ENCODE data around the gene CMBL.
"Not testable (repeated sequence)": the region's sequence is repeated elsewhere in the genome, so short reads cannot be mapped to it uniquely, and the experiment has no call there.

Gene CMBL

DNA sequence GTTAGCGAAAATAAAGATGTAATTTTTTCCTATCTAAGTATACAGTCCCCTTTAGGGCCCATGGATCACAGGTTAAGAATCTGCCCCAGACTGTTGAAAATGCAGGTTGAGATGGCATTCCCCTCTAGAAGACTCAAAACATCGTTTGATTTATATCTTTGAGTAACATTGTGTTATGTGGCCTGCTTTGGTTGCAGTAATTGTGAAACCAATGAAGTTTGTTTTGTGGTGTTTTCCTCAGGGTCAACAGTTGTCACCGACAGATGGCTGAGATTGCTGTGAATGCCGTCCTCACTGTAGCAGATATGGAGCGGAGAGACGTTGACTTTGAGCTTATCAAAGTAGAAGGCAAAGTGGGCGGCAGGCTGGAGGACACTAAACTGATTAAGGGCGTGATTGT lies 49.8 kb downstream of the CMBL start:
- DNase-seq (ENCODE audit: low read depth in 2 of 2): no peak

- no peak for DNase-seq (ENCODE audit: low read depth in 2 of 2)
These were observed 53.0 kb downstream of the CMBL start for GRCh38 chr5:10254686-10255085.

DNA sequence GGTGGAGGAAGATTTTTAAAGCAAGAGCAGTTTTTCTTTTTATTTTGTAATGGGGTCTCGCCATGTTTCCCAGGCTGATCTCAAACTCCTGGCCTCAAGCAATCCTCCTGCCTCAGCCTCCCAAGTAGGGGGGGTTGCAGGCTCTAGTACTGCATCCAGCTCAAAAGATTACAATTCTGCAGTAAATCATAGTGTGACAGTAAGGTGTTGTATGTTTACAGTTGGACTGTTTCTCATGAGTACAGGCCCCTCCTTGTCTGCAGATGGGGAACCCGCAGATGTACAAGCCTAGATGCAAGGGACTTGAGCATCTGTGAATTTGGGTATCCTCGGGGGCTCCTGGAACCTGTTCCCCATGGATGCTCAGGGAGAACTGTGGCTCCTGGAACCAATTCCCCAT lies 54.3 kb downstream of the CMBL start:
- no peak for DNase-seq (ENCODE audit: low read depth in 2 of 2)

DNA sequence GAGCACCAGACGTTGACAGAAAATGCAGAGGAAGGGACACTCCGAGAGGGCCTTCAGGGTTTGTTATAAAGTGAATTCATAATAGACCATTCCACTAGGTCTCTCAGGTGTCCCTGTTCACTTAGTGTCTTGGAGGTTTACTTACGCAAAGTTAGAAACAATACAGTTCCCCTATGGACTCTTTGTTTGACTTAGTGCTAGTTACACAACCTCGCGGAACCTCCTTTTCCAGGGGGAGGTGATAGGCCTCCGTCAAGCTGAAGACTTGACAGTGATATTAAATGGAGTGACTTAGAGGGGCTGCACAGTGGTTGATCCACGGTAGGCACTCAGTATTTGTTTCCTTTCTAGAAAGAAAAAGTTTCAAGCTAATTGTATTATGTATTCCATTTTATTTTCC lies 56.3 kb downstream of the CMBL start:
- no peak for DNase-seq (ENCODE audit: low read depth in 2 of 2)

GRCh38 chr5:10250806-10251276 lies 56.9 kb downstream of the CMBL start:
- no peak for DNase-seq (ENCODE audit: low read depth in 2 of 2)

DNA sequence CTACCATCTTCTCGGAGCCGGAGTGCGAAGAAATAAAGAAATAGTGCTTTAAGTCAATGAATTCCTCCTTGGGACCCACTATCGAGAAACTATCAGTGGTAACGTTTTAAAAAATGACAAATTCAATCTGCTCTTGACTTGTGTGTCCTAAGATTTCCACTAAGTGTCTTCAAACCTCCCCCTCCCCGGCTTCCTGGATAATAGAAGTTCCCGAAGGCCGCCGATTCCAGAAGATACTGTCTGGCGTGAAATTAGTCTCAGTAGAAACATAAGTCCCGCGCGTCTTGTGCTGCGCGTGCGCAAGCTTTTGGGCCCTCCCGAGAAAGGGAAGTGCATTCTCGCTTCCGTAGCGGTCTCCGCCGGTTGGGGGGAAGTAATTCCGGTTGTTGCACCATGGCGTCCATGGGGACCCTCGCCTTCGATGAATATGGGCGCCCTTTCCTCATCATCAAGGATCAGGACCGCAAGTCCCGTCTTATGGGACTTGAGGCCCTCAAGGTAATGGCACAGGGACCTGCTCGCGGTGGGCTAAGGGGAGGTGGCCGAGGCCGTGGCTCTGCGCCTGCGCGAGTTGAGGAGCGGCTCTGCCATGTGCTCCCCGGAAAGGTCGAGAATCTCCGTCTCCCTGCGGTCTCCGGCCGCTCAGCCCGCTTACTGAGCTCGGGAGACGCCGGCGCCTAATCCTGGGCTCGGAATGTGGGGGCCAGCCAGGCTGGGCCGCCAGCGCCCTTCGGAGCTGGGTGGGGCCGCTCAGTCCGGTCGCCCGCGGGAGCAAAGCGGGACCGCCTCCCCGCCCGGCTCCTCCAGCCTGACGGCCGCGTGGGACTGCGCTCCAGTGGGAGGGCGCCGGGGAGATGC lies 57.5 kb downstream of the CMBL start, which contains the start of gene CCT5:
CCT5 (plus strand) TSS at position 333 of the 858 bp plus-strand sequence; CDS start at position 394, 61 bp downstream.
- peak; percentile 86 to 87 for DNase-seq (ENCODE audit: low read depth in 2 of 2)

DNA sequence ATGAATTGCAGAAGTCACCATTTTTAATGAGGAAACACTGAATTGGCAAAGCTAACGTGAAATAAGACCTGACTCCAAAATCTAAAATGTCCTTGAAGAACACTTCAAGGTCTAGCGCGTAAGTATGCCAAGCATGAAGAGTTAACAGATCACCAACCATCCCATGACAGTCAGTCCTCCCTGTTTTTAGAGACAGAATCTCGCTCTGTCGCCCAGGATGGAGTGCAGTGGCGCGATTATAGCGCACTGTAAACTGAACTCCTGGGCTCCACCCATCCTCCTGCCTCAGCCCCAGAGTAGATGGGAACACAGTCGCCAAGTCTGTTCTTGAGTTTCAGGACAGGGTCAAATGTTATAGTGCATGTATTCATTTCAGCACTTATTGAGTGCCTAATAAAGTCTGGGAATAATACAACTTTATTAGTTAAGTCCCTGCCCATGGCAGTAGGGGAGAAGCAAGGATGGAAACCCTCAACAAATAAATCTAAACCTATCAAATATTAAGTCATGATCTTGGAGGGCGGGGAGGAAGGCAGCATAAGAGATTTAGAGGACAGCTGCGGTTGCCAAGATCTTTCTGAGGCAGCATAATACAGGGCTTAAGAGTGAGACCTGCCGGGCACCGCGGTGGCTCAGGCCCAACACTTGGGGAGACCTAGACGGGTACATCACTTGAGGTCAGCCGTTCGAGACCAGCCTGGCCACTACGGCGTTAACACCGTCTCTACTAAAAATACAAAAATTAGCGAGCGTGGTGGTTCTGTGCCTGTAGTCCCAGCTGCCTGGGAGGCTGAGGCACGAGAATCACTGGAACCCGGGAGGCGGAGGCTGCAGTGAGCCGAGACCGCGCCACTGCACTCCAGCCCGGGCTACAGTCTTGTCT lies 59.1 kb downstream of the CMBL start:
- no peak for DNase-seq (ENCODE audit: low read depth in 2 of 2)

DNA sequence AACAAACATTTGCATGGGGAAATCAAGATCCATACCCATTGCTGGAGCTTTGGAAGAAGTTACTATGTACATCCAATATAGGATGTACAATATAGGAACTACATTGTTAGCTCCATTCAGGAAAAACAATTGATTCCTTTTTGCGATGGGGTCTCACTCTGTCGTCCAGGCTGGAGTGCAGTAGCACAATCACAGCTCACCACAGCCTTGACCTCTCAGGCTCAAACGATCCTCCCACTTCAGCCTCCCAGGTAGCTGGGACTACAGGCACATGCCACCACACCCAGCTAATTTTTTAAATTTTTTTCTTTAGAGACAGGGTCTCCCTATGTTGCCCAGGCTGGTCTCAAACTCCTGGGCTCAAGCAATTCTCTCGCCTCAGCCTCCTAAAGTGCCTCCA lies 60.5 kb downstream of the CMBL start:
- not testable (repeated sequence) for DNase-seq (ENCODE audit: low read depth in 2 of 2)

- DNase-seq (ENCODE audit: low read depth in 2 of 2): no peak
These were observed 60.9 kb downstream of the CMBL start for GRCh38 chr5:10246761-10247160.

DNA sequence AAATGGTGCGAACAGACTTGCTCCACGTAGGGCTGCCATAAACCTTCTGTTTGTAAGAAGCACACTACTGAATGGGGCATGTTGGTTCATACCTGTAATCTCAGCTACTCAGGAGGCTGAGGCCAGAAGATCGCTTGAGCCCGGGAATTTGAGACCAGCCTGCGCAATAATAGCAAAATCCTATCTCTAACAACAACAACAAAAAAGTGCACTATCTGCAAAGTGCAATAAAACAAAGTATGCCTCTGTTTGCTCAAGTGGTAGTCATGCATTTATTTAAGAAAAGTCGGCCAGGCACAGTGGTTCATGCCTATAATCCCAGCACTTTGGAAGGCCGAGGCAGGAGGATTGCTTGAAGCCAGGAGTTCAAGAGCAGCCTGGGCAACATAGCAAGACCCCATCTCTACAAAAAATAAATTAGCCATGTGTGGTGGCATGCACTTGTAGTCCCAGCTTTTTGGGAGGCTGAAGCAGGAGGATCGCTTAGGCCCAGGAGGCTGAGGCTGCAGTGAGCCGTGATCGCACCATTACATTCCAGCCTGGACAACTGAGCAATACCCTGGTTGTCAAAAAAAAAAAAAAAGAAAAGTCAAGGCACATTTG lies 63.3 kb downstream of the CMBL start:
- DNase-seq (ENCODE audit: low read depth in 2 of 2): no peak

- no peak for DNase-seq (ENCODE audit: low read depth in 2 of 2)
These were observed 64.0 kb downstream of the CMBL start for GRCh38 chr5:10243660-10244240.

- no peak for DNase-seq (ENCODE audit: low read depth in 2 of 2)
These were observed 72.4 kb downstream of the CMBL start for GRCh38 chr5:10235350-10235749.

DNA sequence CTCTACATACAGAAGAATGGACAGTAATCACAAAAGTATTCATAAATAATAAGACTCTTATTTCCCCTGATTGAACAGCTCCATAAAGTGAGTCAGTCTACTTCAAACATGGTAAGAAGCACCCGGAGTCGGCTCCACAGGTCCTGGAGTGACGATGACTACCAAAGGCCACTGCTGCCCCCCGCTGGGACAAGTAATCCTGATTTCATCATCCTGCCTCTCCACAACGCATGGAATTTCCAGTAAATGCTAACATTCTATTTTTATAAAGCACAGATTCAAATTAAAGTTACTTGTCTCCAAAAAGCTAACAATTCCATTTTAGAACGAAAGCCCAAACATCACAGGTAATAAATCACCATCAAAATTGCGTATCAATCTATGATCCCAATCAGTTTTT lies 74.2 kb downstream of the CMBL start:
- no peak for DNase-seq (ENCODE audit: low read depth in 2 of 2)

DNA sequence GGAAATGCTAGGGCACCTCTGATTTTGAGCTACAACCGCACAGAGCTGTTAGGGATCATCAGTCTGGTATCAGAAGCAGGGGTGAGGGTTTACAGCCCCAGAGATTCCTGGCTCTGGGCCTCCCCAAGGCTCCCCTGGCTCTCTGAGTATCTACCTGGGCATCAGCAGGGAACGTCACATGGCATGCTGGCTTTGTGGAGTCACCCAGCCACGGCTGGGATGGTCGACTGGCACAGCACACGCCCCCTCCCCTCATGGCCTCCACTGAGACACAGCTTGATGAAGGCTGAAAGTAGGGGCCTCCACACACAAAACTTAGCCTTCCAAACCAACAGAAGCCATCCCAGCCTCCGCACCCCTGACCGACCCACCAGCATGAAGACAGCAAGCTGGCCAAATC lies 74.7 kb downstream of the CMBL start:
- no peak for DNase-seq (ENCODE audit: low read depth in 2 of 2)

GRCh38 chr5:10232386-10232785 lies 75.3 kb downstream of the CMBL start:
- no peak for DNase-seq (ENCODE audit: low read depth in 2 of 2)

- DNase-seq (ENCODE audit: low read depth in 2 of 2): no peak
These were observed 78.2 kb downstream of the CMBL start for GRCh38 chr5:10229306-10230048.

GRCh38 chr5:10228288-10228687 lies 79.4 kb downstream of the CMBL start:
- DNase-seq (ENCODE audit: low read depth in 2 of 2): no peak

Measured in stimulated activated CD8-positive, alpha-beta memory T cell treated with anti-CD3 and anti-CD28 coated beads, Interleukin-7, amount 100 ng/mL, for 4 hours (primary cell).